A673 (cell line): ENCODE data around the gene MLEC. TPM values are rescaled to one million over a fixed set of nuclear protein-coding genes. Genes with fewer than 3 reads are reported as not detected.

ENCODE experiments used
- BruUV-seq: library from RNA; stranded (reverse); fragments of 400-500 nt; replicated peaks from 2 replicates; lab custom pipeline; 2021; lab: Mats Ljungman, UMichigan
- CTCF ChIA-PET: fragments of 300-600 bp; sonication (Branson Sonifier 250); formaldehyde crosslinking; loops from one replicate; lab custom pipeline; 2022; ENCODE audit warnings: antibody characterized with exemption; lab: Charles Lee
- POLR2A ChIA-PET: fragments of 300-600 bp; sonication (Branson Sonifier 250); formaldehyde crosslinking; loops from one replicate; lab custom pipeline; 2022; ENCODE audit warnings: antibody characterized with exemption; ENCODE audit not compliant: low non-redundant PET; lab: Charles Lee
- DNase-seq: peaks from one replicate; pipeline ENCODE4 v3.0.0-alpha.2; 2015; ENCODE audit warnings: low spot score
- H3K27ac ChIP-seq: fragments of 200-600 bp; sonication (generic); 2 replicates; pipeline ENCODE4 v1.5.1; 2016; ENCODE audit warnings: mixed run types, low read depth, mild to moderate bottlenecking, mixed read lengths, antibody characterized with exemption, low read length; ENCODE audit not compliant: poor library complexity, severe bottlenecking
- H3K27me3 ChIP-seq: fragments of 200-600 bp; sonication (generic); replicated peaks from 2 replicates; pipeline ENCODE4 v1.6.1; 2017; ENCODE audit warnings: mixed run types, low read depth, mild to moderate bottlenecking, mixed read lengths, antibody characterized with exemption, low read length; ENCODE audit not compliant: insufficient read depth, poor library complexity
- H3K36me3 ChIP-seq: fragments of 200-600 bp; sonication (generic); 2 replicates; pipeline ENCODE4 v1.6.1; 2016; ENCODE audit warnings: mixed run types, mild to moderate bottlenecking, mixed read lengths, antibody characterized with exemption, low read length; ENCODE audit not compliant: insufficient read depth, poor library complexity, severe bottlenecking
- H3K4me1 ChIP-seq: fragments of 200-600 bp; sonication (generic); 2 replicates; pipeline ENCODE4 v1.6.1; 2017; ENCODE audit warnings: mixed run types, mild to moderate bottlenecking, mixed read lengths, antibody characterized with exemption, low read length; ENCODE audit not compliant: insufficient read depth, poor library complexity, severe bottlenecking
- H3K4me3 ChIP-seq: fragments of 200-600 bp; sonication (generic); 2 replicates; pipeline ENCODE4 v1.5.1; 2016; ENCODE audit warnings: low read depth, mixed run types, mild to moderate bottlenecking, mixed read lengths, low read length; ENCODE audit not compliant: poor library complexity, severe bottlenecking
- H3K9me3 ChIP-seq: fragments of 200-600 bp; sonication (generic); 2 replicates; pipeline ENCODE4 v1.6.1; 2016; ENCODE audit warnings: mixed run types, low read depth, mild to moderate bottlenecking, mixed read lengths, antibody characterized with exemption, low read length; ENCODE audit not compliant: poor library complexity, severe bottlenecking
- EZH2 ChIP-seq: fragments of 200-600 bp; sonication (generic); IDR thresholded peaks from 2 replicates; pipeline ENCODE4 v1.6.1; 2017; ENCODE audit warnings: borderline replicate concordance, low read depth, mild to moderate bottlenecking, mixed read lengths, antibody characterized with exemption, low read length; ENCODE audit not compliant: poor library complexity, severe bottlenecking
- intact Hi-C: fragments of 100-400 bp; cut with micrococcal nuclease; formaldehyde crosslinking; loops from one replicate; pipeline ENCODE4 v1.10.0; 2022; ENCODE audit not compliant: unreplicated experiment
- total RNA-seq: library from RNA; stranded (reverse); gene quantifications from 2 replicates; pipeline ENCODE4 v1.2.3, GENCODE V29; 2021
- TF ChIP-seq, protein P1 (sequence below): fragments of 300-800, 200-600 bp; sonication (generic); conservative IDR thresholded peaks from 2 replicates; pipeline ENCODE4 v1.5.1; 2017; ENCODE audit warnings: low read depth, mild to moderate bottlenecking, antibody characterized with exemption, low read length, moderate library complexity, mixed read lengths

Gene MLEC
- total RNA-seq, 1 experiment from 2014 or later: 176 TPM

DNA sequence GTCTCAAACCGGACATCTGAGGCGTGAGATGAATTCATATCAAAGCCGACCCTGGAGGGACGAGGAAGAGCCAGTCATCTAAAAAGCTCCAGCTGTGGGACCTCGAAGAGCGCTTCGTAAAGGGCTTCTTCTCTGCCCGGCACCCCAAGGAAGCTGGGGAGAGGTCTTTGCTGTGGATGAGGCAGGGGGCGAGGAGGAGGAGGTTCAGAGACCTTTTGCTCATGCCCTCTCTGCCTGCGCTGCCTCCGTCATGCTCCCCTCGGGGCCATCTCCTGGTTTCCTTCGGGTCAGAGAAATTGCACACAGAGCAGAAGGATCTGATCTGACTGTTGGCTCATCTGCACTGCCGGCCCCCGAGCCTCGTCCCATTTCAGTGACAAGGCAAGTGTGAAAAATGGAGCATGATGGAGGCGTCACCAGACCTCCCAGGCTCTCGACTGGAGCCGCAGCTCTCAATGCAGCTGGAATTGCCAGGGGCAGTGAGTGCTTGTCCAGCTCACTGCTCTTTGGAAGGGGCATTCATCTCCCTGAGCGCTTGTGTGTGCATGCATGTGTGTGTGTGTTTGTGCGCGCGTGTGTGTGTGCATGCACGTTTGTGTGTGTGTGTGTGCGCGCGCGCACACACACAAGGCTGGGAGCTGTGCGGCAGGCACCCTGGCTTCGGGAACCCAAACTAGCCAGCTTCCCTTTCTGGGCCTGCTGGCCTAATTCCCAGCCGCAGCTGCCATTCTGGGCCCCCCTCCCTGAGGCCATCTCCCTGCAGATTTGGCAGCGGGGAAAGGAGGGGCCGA lies 37.3 kb upstream of the MLEC start:
- Histone ChIP-seq H3K4me1 (peaks cover 24% of the 10 kb centered on the region), H3K36me3 (no peaks in the 10 kb centered on the region), H3K27ac (no peak overlapping the region), H3K27me3 (peaks cover under 1% of the 10 kb centered on the region), H3K4me3 (peak overlapping the region; percentile 44), H3K9me3 (no peaks in the 10 kb centered on the region)
- POLR2A ChIA-PET: interaction anchor here (0.6 to 0.8 kb wide), 2 partner anchors 30 to 339 kb away, joined by 3 to 4 read pairs; no protein-coding TSS in a partner anchor
- DNase-seq: peak; percentile 34
- CTCF ChIA-PET: interaction anchor here (0.6 to 1.8 kb wide), 8 partner anchors 9 to 479 kb away, joined by 4 to 13 read pairs (median 7); partner anchors contain the start of genes CABP1, COQ5 and POP5
- intact Hi-C loops: loop anchor here (5.0 kb wide), 3 partner anchors 67 to 448 kb away; partner anchors contain the start of gene POP5
- TF ChIP-seq, protein P1, sequence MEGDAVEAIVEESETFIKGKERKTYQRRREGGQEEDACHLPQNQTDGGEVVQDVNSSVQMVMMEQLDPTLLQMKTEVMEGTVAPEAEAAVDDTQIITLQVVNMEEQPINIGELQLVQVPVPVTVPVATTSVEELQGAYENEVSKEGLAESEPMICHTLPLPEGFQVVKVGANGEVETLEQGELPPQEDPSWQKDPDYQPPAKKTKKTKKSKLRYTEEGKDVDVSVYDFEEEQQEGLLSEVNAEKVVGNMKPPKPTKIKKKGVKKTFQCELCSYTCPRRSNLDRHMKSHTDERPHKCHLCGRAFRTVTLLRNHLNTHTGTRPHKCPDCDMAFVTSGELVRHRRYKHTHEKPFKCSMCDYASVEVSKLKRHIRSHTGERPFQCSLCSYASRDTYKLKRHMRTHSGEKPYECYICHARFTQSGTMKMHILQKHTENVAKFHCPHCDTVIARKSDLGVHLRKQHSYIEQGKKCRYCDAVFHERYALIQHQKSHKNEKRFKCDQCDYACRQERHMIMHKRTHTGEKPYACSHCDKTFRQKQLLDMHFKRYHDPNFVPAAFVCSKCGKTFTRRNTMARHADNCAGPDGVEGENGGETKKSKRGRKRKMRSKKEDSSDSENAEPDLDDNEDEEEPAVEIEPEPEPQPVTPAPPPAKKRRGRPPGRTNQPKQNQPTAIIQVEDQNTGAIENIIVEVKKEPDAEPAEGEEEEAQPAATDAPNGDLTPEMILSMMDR: no peak; the same call in 1 of the 2 replicates
- TF ChIP-seq EZH2: no peak
- no TSS peak for BruUV-seq

DNA sequence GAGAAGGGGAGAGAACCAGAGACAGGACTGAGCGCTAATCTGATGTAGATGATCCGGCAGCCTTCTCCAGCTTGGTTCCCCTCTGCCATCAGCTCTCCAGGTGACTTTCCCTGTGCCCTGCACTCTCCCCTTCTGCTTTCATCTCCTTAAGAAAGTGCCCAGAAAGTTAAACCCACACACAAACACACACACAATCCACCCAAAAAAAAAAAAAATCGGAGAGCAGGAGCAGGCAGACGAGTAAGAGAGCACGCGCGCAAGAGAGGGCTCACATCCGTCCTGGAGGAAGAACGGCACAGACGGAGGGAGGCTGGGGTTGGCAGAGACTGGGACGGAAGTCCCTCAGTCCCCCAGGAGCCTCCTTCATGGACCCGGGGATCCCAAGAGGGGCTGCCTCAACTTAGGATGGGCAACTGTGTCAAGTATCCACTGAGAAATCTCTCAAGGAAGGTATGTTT lies 36.7 kb upstream of the MLEC start:
- Histone ChIP-seq H3K36me3 (no peaks in the 10 kb centered on the region), H3K27me3 (no peaks in the 10 kb centered on the region), H3K4me1 (peaks cover 24% of the 10 kb centered on the region), H3K9me3 (no peaks in the 10 kb centered on the region), H3K4me3 (peak overlapping the region; percentile 44), H3K27ac (no peak overlapping the region)
- intact Hi-C loops: no loop called here
- no TSS peak for BruUV-seq
- ChIA-PET POLR2A (no interaction called here), CTCF (interaction anchor here (0.6 to 1.8 kb wide), 3 partner anchors 8 to 479 kb away, joined by 4 to 13 read pairs (median 11); no protein-coding TSS in a partner anchor)
- TF ChIP-seq EZH2: no peak
- TF ChIP-seq, protein P1: no peak
- no peak for DNase-seq

DNA sequence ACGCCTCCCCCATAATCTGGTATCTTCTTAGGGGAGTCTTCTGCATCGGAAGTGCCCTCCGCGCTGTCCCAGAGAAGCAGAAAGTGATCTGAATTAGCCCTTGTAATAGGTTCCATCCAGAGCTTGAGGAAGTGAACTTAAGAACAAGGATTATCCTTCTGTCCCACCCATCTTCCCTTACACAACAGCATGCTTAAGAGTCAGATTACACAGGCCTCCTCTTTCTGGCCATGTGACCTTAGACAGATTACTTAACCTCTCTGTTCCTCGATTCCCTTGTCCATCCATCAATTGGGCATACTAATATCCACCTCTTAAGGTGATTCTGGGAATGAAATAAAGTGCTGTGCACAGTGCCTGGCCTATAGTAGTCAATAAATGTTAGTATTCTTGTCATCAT lies 35.1 kb upstream of the MLEC start:
- TF ChIP-seq, protein P1: no peak
- TF ChIP-seq EZH2: no peak
- POLR2A ChIA-PET: no interaction called here
- H3K36me3 ChIP-seq: no peaks in the 10 kb centered on the region
- H3K4me1 ChIP-seq: peaks cover 24% of the 10 kb centered on the region
- no peaks in the 10 kb centered on the region for H3K9me3 ChIP-seq
- no peak overlapping the region for H3K27ac ChIP-seq
- BruUV-seq: no TSS peak
- peak; percentile 12 for DNase-seq
- intact Hi-C loops: no loop called here
- no peaks in the 10 kb centered on the region for H3K27me3 ChIP-seq
- CTCF ChIA-PET: no interaction called here
- H3K4me3 ChIP-seq: no peak overlapping the region
